H1 (cell line): ENCODE data around the gene LYRM7. TPM values are rescaled to one million over a fixed set of nuclear protein-coding genes. Genes with fewer than 3 reads are reported as not detected.

ENCODE experiments used
- ASH2L ChIP-seq: fragments of 200-600, 300-600 bp; sonication (generic); IDR thresholded peaks from one replicate; pipeline ENCODE4 v1.7.1; 2017; ENCODE audit warnings: low read length
- BACH1 ChIP-seq: IDR thresholded peaks from 2 replicates; pipeline ENCODE4 v1.6.1; 2012; ENCODE audit warnings: low read length, improper control_type of control experiment
- BCL11A ChIP-seq, 2 experiments: IDR thresholded peaks; one replicate each; pipeline ENCODE4 v1.6.1; 2011; ENCODE audit warnings: low read depth in 2 of 2, low read length in 2 of 2, mild to moderate bottlenecking in 2 of 2
- CHD7 ChIP-seq: fragments of 300-600 bp; sonication (generic); IDR thresholded peaks from 2 replicates; pipeline ENCODE4 v1.7.1; 2012; ENCODE audit warnings: low read length, moderate library complexity, mild to moderate bottlenecking, inconsistent platforms; ENCODE audit not compliant: insufficient replicate concordance
- E2F6 ChIP-seq: IDR thresholded peaks from 2 replicates; pipeline ENCODE4 v1.6.1; 2012; ENCODE audit warnings: inconsistent platforms
- EGR1 ChIP-seq: IDR thresholded peaks from 2 replicates; pipeline ENCODE4 v1.6.1; 2011; ENCODE audit warnings: low read depth, low read length, borderline replicate concordance
- EP300 ChIP-seq, 2 experiments: IDR thresholded peaks; 1 replicate in 1 of 2; 2 replicates in 1 of 2; pipeline ENCODE4 v1.6.1; 2011 to 2012; ENCODE audit warnings: low read depth in 2 of 2, low read length in 2 of 2, mild to moderate bottlenecking in 2 of 2, borderline replicate concordance in 1 of 2, inconsistent platforms in 1 of 2, moderate library complexity in 1 of 2
- JUN ChIP-seq: IDR thresholded peaks from 2 replicates; pipeline ENCODE4 v1.6.1; 2011; ENCODE audit warnings: low read depth, mild to moderate bottlenecking, improper control_type of control experiment, low read length
- SAP30 ChIP-seq: fragments of 300-600 bp; sonication (generic); IDR thresholded peaks from 2 replicates; pipeline ENCODE4 v1.7.1; 2012; ENCODE audit warnings: low read length, moderate library complexity, mild to moderate bottlenecking, inconsistent platforms; ENCODE audit not compliant: insufficient read depth, insufficient replicate concordance
- TCF12 ChIP-seq: IDR thresholded peaks from 2 replicates; pipeline ENCODE4 v1.6.1; 2011; ENCODE audit warnings: low read depth, mild to moderate bottlenecking, low read length
- polyA plus RNA-seq, 7 experiments: library from polyadenylated mRNA; depleted of rRNA in 3 of 7; stranded (reverse) in 5 of 7; unstranded in 2 of 7; fragments of >200 nt in 5 of 7; fragments of 200-250 nt in 2 of 7; gene quantifications; 1 replicate in 5 of 7; 2 replicates in 1 of 7; 4 replicates in 1 of 7; pipeline versions ENCODE4 v1.2.1 to v1.2.3, GENCODE V29; 2011 to 2013; ENCODE audit warnings: missing spikeins in 2 of 7, mixed read lengths in 2 of 7
- total RNA-seq: library from RNA; stranded (reverse); fragmentation: NEBNext Ultra II Directional; extraction: Animal tissue kit (Norgen Biotek cat#: 25700); gene quantifications from 2 replicates; pipeline ENCODE4 v1.2.1, GENCODE V29; 2021

LYRM7 gene
- total and polyA plus RNA-seq, 2 of the 8 experiments (the other 6 are each of a cell fraction or from before 2014, with no cell fraction given): 1.9 to 12.6 TPM

GRCh38 chr5:131165119-131165727 is 5.5 kb upstream of the LYRM7 start, which contains the start of gene HINT1 (continued):
- TF ChIP-seq ASH2L: peak; percentile 5
- TF ChIP-seq JUN: no peak
- 0 out of 2 replicates have a peak, but pooled peaks have one; percentile 37 for TF ChIP-seq TCF12
- TF ChIP-seq SAP30: no peak
- TF ChIP-seq BCL11A (IDR thresholded peaks at IDR 0.05; ENCODE audit: low read depth in 2 of 2, low read length in 2 of 2): no peak
- TF ChIP-seq EP300 (IDR thresholded peaks at IDR 0.05; ENCODE audit: borderline replicate concordance in 1 of 2, low read depth in 2 of 2, low read length in 2 of 2): no peak
- no peak for TF ChIP-seq CHD7
- TF ChIP-seq BACH1: no peak
- TF ChIP-seq E2F6: no peak
- no peak for TF ChIP-seq EGR1
